HG03469 (cell line): ENCODE data around the gene GALNT11.
"Not testable (repeated sequence)": the region's sequence is repeated elsewhere in the genome, so short reads cannot be mapped to it uniquely, and the experiment has no call there.

Experiments used
- ATAC-seq: cut with Tn5 transposase; IDR thresholded peaks from one replicate; pipeline ENCODE4 v1.9.1; 2021; ENCODE audit warnings: mild to moderate bottlenecking, moderate library complexity, moderate number of reproducible peaks; ENCODE audit not compliant: unreplicated experiment

GALNT11 gene

GRCh38 chr7:152072421-152072820 is 46.9 kb downstream of the GALNT11 start:
- no peak for ATAC-seq

DNA sequence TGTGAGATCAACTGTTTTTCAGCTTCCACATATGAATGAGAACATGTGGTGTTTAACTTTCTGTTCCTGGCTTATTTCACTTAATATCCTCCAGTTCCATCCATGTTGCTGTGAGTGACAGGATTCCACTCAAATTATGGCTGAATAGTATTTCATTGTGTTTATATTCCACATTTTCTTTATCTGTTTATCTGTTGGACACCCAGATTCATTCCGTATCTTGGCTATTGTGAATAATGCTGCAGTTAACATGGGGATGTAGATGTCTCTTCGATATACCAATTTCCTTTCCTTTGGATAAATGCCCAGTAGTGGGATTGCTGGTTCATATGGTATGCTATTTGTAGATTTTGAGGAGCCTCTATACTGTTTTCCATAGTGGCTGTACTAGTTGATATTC is 47.9 kb downstream of the GALNT11 start:
- ATAC-seq: no peak

DNA sequence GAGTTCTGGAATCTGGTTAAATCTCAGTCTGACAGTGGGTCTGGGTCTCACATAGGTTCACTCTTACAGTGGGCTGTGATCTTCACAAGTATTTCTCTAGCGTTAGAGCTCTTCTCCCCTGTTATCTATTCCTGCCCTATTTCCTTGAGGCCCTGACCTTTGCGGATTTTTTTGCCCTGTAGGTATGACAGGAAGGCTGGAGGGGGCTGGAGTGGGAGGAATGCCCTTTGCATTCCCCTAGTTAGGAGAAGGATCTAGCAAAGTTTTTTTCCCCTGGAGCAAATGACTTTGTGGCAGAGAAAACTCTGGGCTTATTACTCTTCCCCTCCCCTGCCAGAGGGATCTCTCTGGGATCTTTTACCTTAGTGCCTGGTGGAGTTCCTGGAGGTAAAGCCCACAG is 49.2 kb downstream of the GALNT11 start:
- ATAC-seq: no peak

- ATAC-seq: not testable (repeated sequence)
Measured at GRCh38 chr7:152075379-152075778, 49.9 kb downstream of the GALNT11 start.

GRCh38 chr7:152076324-152076821 is 50.9 kb downstream of the GALNT11 start:
- no peak for ATAC-seq

- no peak for ATAC-seq
Measured at GRCh38 chr7:152076940-152077933, 51.8 kb downstream of the GALNT11 start.

DNA sequence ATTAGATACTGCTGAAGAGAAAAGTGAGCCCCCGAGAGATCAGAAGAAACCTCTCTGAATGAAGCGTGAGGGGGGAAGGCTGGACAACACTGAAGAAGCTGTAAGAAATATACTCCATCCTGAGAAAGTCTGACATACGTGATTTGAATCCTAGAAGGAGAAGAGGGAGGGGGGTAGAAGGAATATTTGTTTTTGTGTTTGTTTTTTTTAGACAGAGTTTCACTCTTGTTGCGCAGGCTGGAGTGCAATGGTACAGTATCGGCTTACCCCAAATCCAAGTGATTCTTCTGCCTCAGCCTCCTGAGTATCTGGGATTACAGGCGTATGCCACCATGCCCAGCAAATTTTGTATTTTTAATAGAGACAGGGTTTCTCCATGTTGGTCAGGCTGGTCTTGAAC is 52.6 kb downstream of the GALNT11 start:
- no peak for ATAC-seq

- no peak for ATAC-seq
Measured at GRCh38 chr7:152078786-152079185, 53.3 kb downstream of the GALNT11 start.

DNA sequence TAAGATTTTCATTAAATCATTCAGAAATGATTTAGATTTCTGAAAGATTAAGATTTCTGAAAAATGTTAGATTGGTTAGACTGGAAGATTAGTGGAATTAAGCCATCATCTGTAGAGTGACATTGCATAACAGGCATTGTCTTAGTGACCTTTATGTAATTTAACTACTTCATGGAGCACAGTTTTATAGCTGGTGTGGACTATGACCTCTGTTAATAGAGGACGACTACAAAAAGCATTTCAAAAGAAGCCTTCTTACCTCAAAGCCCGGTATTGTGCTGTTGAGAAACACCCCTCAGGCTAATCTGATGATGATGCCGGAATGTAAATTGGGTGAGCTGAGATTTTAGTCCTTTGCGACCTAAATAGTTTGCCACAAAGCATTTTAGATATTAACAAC is 55.6 kb downstream of the GALNT11 start:
- ATAC-seq: no peak

DNA sequence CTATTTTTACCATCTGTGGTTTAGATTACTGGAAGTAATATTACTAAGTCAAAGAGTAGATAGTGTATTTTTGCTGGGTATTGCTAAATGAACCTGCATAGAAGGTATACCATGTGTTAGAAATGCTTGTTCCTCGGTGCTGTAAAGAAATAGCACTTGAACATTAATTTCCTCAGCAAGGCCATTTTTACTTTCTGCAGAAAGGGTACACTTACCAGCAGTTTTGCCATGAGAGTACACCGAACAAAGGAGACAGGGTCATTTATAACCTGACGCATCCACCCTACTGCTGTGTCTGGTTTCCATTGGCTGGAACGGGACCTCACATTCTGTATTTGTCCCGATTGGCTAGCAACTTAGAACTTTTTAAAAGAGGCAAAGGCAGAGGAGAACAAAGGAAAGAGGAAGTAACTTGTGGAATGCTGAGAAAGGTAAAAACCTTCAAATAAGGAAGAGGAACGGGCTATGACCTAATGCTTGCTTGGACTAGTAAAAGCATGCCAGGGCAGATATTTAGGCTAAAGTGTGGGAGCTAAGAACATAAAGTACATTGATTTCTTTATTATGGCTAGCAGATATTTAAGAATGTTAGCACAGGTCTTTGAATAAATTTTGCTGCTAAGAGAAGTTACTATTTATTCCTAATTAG is 56.7 kb downstream of the GALNT11 start:
- ATAC-seq: not testable (repeated sequence)

DNA sequence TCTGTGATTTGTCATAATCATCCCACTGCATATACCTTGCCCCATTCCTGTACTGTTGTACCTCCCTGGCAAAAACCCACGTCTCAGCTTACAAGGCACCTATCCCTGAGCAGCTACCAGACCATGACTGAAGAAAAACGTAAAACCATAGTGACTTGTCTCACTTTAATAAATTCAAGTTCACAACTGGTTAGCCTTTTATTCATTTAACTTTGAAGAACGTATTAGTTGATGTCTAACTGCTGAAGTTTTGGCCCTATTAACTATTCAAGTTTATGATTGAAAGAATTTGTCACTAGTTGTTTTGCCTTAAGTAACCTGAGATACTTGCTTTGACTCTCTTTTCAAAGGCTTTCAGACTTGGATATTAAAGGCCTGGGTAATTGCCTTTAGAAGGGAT is 59.7 kb downstream of the GALNT11 start:
- ATAC-seq: no peak

DNA sequence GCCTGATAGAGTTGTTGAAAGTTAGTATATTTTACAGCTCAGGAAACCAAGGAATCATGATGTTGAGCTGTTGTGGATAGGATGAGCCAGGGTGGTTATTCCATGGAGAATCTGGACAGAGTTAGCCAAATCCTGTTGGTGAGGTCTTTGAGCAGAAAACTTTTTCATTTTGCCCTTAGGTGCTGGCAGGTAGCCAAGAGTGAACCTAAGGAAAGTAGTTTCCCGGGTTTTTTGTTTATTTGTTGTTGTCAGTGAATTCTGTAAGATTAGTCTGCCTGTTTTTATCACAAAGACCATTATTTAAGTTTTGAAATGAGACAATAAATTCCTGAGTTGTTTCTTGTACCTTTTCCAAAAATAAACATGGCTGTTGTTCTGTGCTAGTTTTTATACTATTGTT is 61.0 kb downstream of the GALNT11 start:
- ATAC-seq: no peak

DNA sequence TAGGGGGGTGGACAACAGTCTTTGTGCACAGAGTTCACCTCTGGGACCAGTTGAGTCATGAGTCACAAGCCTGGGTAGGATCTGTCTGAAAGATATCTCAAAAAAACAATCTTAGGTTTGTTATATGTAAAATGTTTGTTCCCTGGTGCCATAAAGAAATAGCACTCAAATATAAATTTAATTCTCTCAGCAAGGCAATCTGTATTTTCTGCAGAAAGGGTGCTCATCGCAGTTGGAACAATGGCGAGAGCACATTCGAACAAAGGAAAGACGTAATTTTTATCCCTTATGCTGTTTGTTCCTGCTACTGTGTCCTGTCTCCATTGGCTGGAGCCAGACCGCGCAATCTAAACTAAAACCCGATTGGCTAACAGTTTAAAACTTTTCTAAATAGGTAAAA is 63.7 kb downstream of the GALNT11 start:
- ATAC-seq: no peak

GRCh38 chr7:152090747-152091146 is 65.3 kb downstream of the GALNT11 start:
- no peak for ATAC-seq

DNA sequence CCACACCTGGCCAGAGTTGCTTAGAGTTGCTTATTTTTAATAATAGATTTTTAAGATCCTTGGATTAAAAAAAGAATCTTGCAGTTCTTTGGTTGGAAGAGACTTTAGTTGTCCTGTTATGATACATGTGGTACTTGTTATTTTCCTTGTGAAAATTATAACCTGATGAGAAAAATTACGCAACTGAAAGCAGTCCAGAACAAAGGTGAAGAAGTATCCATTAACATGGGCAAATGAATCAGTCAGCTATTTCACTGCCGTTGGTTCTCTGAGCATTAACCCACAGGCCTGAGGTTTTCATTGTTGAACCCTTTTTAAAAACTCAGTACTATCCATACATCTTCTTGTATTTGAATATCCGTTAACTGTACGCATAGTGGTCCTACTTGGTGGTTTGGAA is 68.2 kb downstream of the GALNT11 start:
- ATAC-seq: no peak

GRCh38 chr7:152095771-152096170 is 70.3 kb downstream of the GALNT11 start:
- no peak for ATAC-seq

GRCh38 chr7:152097330-152097729 is 71.9 kb downstream of the GALNT11 start:
- ATAC-seq: no peak

GRCh38 chr7:152103066-152103465 is 77.6 kb downstream of the GALNT11 start:
- no peak for ATAC-seq

DNA sequence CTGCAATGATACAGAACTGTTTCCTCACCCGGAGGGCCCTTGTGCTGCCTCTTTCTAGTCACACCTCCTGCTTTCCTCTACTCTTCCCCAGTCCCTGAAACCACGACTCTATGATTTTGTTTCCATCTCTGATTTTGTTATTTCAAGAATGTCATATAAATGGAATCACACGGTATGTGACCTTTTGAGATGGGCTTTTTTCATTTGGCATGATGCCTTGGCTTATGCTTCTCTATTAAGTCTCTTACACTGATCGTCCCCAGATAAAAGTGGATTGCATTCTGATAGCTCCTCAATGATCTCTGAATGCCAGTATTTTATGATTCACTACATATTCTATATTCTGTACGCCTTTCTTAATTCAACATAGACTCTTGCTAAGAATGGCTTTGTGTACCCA is 78.2 kb downstream of the GALNT11 start:
- no peak for ATAC-seq

GRCh38 chr7:152105205-152105604 is 79.7 kb downstream of the GALNT11 start:
- ATAC-seq: no peak

DNA sequence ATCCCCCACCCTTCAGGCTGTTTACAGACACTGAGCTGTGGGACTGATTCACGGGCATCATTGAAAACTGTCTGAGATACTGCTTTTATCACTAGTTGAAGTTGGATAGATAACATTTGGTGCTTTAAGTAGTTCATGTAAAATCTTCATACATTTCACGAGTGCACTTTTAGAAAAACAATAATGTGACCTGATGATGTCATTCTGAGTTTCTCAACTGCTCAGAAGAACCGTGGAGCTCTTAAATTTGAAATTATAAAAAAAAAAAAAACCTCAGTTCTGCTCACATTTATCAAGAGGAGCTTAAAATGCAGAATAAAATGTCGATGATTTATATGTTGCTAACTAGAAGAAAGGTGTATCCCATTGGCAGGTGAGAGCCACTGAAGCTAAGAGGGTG is 81.5 kb downstream of the GALNT11 start:
- no peak for ATAC-seq

GRCh38 chr7:152107945-152108344 is 82.5 kb downstream of the GALNT11 start:
- no peak for ATAC-seq
